ENCODE results near the gene KRT36. TPM values are rescaled to one million over a fixed set of nuclear protein-coding genes. Genes with fewer than 3 reads are reported as not detected.

The KRT36 gene
- total and polyA plus RNA-seq, 12 donors, result 0.28 TPM; not detected in 11

DNA sequence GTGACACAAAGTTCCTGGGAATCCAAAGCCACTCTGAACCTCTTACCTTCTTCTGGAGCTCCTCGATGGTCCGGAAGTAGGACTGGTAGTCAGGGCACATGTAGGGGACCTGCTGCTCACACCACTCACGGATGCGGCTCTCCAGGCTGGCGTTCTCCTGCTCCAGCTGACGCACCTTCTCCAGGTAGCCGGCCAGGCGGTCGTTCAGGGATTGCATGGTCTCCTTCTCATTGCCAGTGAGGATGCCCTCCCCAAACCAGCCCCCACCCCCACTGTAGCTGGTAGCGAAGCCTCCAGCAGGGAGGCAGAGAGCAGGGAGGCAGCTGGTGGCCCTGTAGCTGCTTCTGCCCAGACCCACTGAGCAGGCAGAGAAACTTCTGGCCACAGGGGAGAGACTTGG, 9.1 kb downstream of the KRT36 start:
- intact Hi-C loops (cut with DNase I), result no loop called here
- no peak for TF ChIP-seq POLR2A (IDR thresholded peaks at IDR 0.05)
- TF ChIP-seq, protein P1, sequence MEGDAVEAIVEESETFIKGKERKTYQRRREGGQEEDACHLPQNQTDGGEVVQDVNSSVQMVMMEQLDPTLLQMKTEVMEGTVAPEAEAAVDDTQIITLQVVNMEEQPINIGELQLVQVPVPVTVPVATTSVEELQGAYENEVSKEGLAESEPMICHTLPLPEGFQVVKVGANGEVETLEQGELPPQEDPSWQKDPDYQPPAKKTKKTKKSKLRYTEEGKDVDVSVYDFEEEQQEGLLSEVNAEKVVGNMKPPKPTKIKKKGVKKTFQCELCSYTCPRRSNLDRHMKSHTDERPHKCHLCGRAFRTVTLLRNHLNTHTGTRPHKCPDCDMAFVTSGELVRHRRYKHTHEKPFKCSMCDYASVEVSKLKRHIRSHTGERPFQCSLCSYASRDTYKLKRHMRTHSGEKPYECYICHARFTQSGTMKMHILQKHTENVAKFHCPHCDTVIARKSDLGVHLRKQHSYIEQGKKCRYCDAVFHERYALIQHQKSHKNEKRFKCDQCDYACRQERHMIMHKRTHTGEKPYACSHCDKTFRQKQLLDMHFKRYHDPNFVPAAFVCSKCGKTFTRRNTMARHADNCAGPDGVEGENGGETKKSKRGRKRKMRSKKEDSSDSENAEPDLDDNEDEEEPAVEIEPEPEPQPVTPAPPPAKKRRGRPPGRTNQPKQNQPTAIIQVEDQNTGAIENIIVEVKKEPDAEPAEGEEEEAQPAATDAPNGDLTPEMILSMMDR (IDR thresholded peaks at IDR 0.05), result no peak
- Histone ChIP-seq H3K27me3 (no peaks in the 10 kb centered on the region), H3K36me3 (replicated peaks in 1 of 2) (no peaks in the 10 kb centered on the region), H3K4me3 (no peak overlapping the region), H3K27ac (no peak overlapping the region), H3K4me1 (replicated peaks in 1 of 2) (no peaks in the 10 kb centered on the region), H3K9me3 (replicated peaks in 1 of 3) (no peaks in the 10 kb centered on the region)
- WGBS, 4 donors, result 85 to 96% (median 95%) methylated on average over 10 of the region's 10 CpGs; no CpG with 5 or more reads in 1 of the 4 donors
- DNase-seq, result no peak

DNA sequence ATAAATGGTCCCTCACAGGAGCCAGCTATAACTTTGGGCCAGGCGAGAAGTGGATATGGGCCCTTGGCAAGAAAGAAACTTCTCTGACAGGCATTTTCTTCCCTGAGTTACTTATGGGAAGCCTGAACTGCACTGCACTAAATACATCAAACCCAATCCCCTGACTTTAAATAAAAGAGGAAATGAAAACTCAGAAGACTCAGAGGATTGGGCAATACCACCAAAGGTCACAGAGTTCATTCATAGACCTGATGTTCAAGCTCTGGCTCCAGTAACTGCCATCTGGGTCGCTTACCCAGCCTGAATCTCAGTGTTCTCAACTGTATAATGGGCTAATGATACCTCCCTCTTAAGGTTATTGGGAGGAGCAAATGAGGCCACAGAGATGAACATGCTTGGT, 9.6 kb downstream of the KRT36 start:
- no peak overlapping the region for H3K4me3 ChIP-seq
- intact Hi-C loops (cut with DNase I), result no loop called here
- H3K36me3 ChIP-seq (replicated peaks in 1 of 2), result no peaks in the 10 kb centered on the region
- H3K4me1 ChIP-seq (replicated peaks in 1 of 2), result no peaks in the 10 kb centered on the region
- TF ChIP-seq POLR2A (IDR thresholded peaks at IDR 0.05), result no peak
- TF ChIP-seq, protein P1 (IDR thresholded peaks at IDR 0.05), result no peak
- 55 to 71% (median 63%) methylated on average over 2 of the region's 2 CpGs for WGBS, 4 donors
- no peaks in the 10 kb centered on the region for H3K9me3 ChIP-seq (replicated peaks in 1 of 3)
- DNase-seq, result no peak
- H3K27me3 ChIP-seq, result no peaks in the 10 kb centered on the region
- no peak overlapping the region for H3K27ac ChIP-seq

- WGBS, 4 donors, result 88 to 89% (median 89%) methylated on average over 3 to 8 of the region's 8 CpGs
- intact Hi-C loops (cut with DNase I), result no loop called here
- H3K36me3 ChIP-seq (replicated peaks in 1 of 2), result no peaks in the 10 kb centered on the region
- no peak overlapping the region for H3K4me3 ChIP-seq
- DNase-seq, result no peak
- H3K4me1 ChIP-seq (replicated peaks in 1 of 2), result no peaks in the 10 kb centered on the region
- no peak for TF ChIP-seq POLR2A (IDR thresholded peaks at IDR 0.05)
- TF ChIP-seq, protein P1 (IDR thresholded peaks at IDR 0.05), result no peak
- no peaks in the 10 kb centered on the region for H3K9me3 ChIP-seq (replicated peaks in 1 of 3)
- no peak overlapping the region for H3K27ac ChIP-seq
- H3K27me3 ChIP-seq, result no peaks in the 10 kb centered on the region
Measured at GRCh38 chr17:41478237-41478636, 11.5 kb downstream of the KRT36 start.

DNA sequence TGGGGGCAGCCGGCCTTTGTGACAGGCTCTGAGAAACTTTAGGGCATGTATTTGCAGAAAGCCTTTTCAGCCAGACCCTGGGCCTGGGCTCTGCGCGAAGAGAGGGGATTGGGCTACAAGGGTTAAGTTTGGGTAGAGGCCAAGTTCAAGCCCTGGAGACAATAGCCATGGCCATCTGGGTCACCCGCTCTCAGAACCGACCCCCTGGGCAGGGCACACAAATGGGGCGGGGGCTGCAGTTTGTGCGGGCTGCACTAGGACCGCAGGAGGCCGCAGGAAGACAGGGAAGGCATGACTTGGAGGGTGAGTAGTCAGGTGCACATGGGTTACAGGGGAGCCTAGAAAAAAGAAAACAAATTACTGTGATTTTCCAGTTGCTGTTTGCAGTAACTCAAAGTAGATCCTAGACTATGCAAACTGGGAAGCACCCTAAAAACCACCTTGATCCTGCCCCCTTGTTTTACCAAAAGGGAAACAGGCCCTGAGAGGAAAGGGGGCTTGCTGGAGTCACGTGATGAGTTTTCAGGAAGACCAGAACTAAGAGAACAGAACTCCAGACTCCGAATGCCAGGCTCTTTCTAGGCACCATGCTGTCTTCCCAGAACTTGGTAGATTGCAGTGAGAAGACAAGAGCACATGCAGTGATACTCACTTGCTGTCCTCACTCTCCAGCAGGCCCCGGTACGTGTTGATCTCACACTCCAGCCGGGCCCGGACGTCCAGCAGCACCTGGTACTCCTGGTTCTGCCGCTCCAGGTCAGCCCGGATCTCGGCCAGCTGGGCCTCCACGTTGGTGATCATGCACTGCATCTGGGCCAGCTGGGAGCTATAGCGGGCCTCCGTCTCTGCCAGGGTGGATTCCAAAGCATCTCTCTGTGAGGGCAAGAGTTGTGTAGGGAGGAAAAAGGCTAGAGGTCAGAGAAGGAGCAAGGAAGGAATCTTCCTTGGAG, 12.6 kb downstream of the KRT36 start:
- Histone ChIP-seq H3K27me3 (no peaks in the 10 kb centered on the region), H3K27ac (no peak overlapping the region), H3K4me3 (no peak overlapping the region), H3K9me3 (replicated peaks in 1 of 3) (no peaks in the 10 kb centered on the region), H3K36me3 (replicated peaks in 1 of 2) (no peaks in the 10 kb centered on the region), H3K4me1 (replicated peaks in 1 of 2) (no peaks in the 10 kb centered on the region)
- intact Hi-C loops (cut with DNase I), result no loop called here
- 73 to 87% (median 85%) methylated on average over 14 to 22 of the region's 22 CpGs for WGBS, 4 donors
- no peak for DNase-seq
- TF ChIP-seq POLR2A (IDR thresholded peaks at IDR 0.05), result no peak
- TF ChIP-seq, protein P1 (IDR thresholded peaks at IDR 0.05), result no peak

Data from adrenal gland (tissue), 12 donors.